K562 (cell line): ENCODE measurements around the gene PABPC1L. TPM values are rescaled to one million over a fixed set of nuclear protein-coding genes. Genes with fewer than 3 reads are reported as not detected.
A peak's percentile ranks its signal among the peaks of the same experiment; 100 is the strongest.

ENCODE experiments used
- ATAC-seq: fragments of 200-7000 bp; cut with Tn5 transposase; 3 replicates; pipeline ENCODE4 v1.9.1; 2020; ENCODE audit warnings: moderate library complexity
- BruUV-seq: library from RNA; stranded (reverse); fragments of 400-500 nt; replicated peaks from 2 replicates; lab custom pipeline; 2021; lab: Mats Ljungman, UMichigan
- CTCF ChIA-PET: fragments of 300-600 bp; formaldehyde crosslinking; extraction: SDS; loops from one replicate; lab custom pipeline; 2021; ENCODE audit warnings: low intra/inter-chr PET ratio; lab: Yijun Ruan, JAX
- POLR2A ChIA-PET: fragments of 300-600, 350-650 bp; sonication (Branson Sonifier 250); formaldehyde crosslinking; extraction: SDS; loops from one replicate; lab custom pipeline; 2021; ENCODE audit warnings: antibody characterized with exemption, inconsistent platforms; lab: Yijun Ruan, JAX
- DNase-seq, 4 experiments: peaks; one replicate each; pipeline versions ENCODE4 v3.0.0 to v3.0.0-alpha.2; 2011 to 2018; ENCODE audit warnings: low spot score in 3 of 4, mixed read lengths in 3 of 4; ENCODE audit errors: extremely low read depth in 1 of 4
- FAIRE-seq: peaks from 2 replicates; lab custom pipeline; 2011; peaks lifted over from hg19 to GRCh38; lab: Jason Lieb, UNC
- H2AFZ ChIP-seq: 2 replicates; pipeline ENCODE4 v1.6.0; 2011; ENCODE audit warnings: low read depth, low read length, control low read depth, inconsistent platforms
- H3K27ac ChIP-seq: fragments of 200-600 bp; 3 replicates; pipeline ENCODE4 v1.8.0; 2011; ENCODE audit warnings: low read depth, mild to moderate bottlenecking, control low read depth, inconsistent platforms, low read length, moderate library complexity, mixed read lengths; ENCODE audit errors: extremely low read depth
- H3K27me3 ChIP-seq, 2 experiments: fragments of 300-600 bp in 1 of 2; 2 replicates in 1 of 2; 3 replicates in 1 of 2; pipeline versions ENCODE4 v1.6.0 to v1.8.0; 2011; ENCODE audit warnings: inconsistent platforms in 2 of 2, low read length in 2 of 2, mild to moderate bottlenecking in 1 of 2, mixed read lengths in 1 of 2, moderate library complexity in 1 of 2; ENCODE audit not compliant: control insufficient read depth in 2 of 2, insufficient read depth in 2 of 2
- H3K36me3 ChIP-seq: fragments of 300-600 bp; 3 replicates; pipeline ENCODE4 v1.8.0; 2011; ENCODE audit warnings: mild to moderate bottlenecking, low read length, inconsistent platforms; ENCODE audit not compliant: control insufficient read depth, insufficient read depth
- H3K4me1 ChIP-seq, 2 experiments: fragments of 200-600 bp in 1 of 2; replicated peaks in 1 of 2; 2 replicates in 1 of 2; 3 replicates in 1 of 2; pipeline versions ENCODE4 v1.5.1 to v1.8.0; 2011; ENCODE audit warnings: inconsistent platforms in 2 of 2, low read length in 2 of 2, mild to moderate bottlenecking in 1 of 2, mixed read lengths in 1 of 2, moderate library complexity in 1 of 2; ENCODE audit not compliant: control insufficient read depth in 2 of 2, insufficient read depth in 2 of 2
- H3K4me2 ChIP-seq: 2 replicates; pipeline ENCODE4 v1.6.1; 2011; ENCODE audit warnings: low read length, control low read depth, inconsistent platforms, mixed read lengths; ENCODE audit not compliant: insufficient read depth
- H3K4me3 ChIP-seq: fragments of 200-600 bp; sonication (generic), shearing (Covaris generic); 2 replicates; pipeline ENCODE4 v1.5.1; 2016; ENCODE audit warnings: control low read depth, inconsistent platforms
- H3K79me2 ChIP-seq: fragments of 200-600 bp; 3 replicates; pipeline ENCODE4 v1.8.0; 2011; ENCODE audit warnings: low read length, inconsistent platforms; ENCODE audit not compliant: control insufficient read depth, insufficient read depth
- H3K9ac ChIP-seq, 2 experiments: 2 replicates each; pipeline versions ENCODE4 v1.6.0 to v1.6.1; 2011; ENCODE audit warnings: low read depth in 2 of 2, low read length in 2 of 2, control low read depth in 1 of 2, inconsistent platforms in 1 of 2, mild to moderate bottlenecking in 1 of 2, mixed read lengths in 1 of 2; ENCODE audit not compliant: insufficient read depth in 1 of 2
- H3K9me1 ChIP-seq: one replicate; pipeline ENCODE4 v1.6.0; 2011; ENCODE audit warnings: inconsistent platforms, mild to moderate bottlenecking, low read length, moderate library complexity; ENCODE audit not compliant: control insufficient read depth, insufficient read depth
- H3K9me3 ChIP-seq: replicated peaks from 2 replicates; pipeline ENCODE4 v1.5.1; 2011; ENCODE audit warnings: low read depth, low read length, inconsistent platforms; ENCODE audit not compliant: control insufficient read depth, insufficient read depth
- H4K20me1 ChIP-seq: replicated peaks from 2 replicates; pipeline ENCODE4 v1.6.1; 2011; ENCODE audit warnings: low read length, inconsistent platforms, mixed read lengths; ENCODE audit not compliant: control insufficient read depth, insufficient read depth
- BHLHE40 ChIP-seq: IDR thresholded peaks from 2 replicates; pipeline ENCODE4 v1.6.1; 2011; ENCODE audit warnings: low read length, improper control_type of control experiment
- CBX1 ChIP-seq: sonication (generic); IDR thresholded peaks from 2 replicates; pipeline ENCODE4 v1.6.1; 2016; ENCODE audit warnings: antibody characterized with exemption, low read depth, mild to moderate bottlenecking
- CTCF ChIP-seq, 3 experiments: IDR thresholded peaks in 2 of 3; conservative IDR thresholded peaks in 1 of 3; 2 replicates each; pipeline ENCODE4 v1.5.1; 2011 to 2012; ENCODE audit warnings: low read length in 3 of 3, mild to moderate bottlenecking in 3 of 3, control low read depth in 2 of 3, improper control_type of control experiment in 1 of 3, inconsistent platforms in 1 of 3, low read depth in 1 of 3, mixed read lengths in 1 of 3, moderate library complexity in 1 of 3; ENCODE audit not compliant: insufficient read depth in 2 of 3
- HDAC1 ChIP-seq, 2 experiments: fragments of 450-650 bp; IDR thresholded peaks; 2 replicates each; pipeline ENCODE4 v1.6.1; 2016 to 2017; ENCODE audit warnings: inconsistent platforms in 1 of 2, mild to moderate bottlenecking in 1 of 2, moderate library complexity in 1 of 2
- HLTF ChIP-seq: fragments of 450-650 bp; IDR thresholded peaks from 2 replicates; pipeline ENCODE4 v1.6.1; 2016
- MAFK ChIP-seq: IDR thresholded peaks from 2 replicates; pipeline ENCODE4 v1.6.1; 2011; ENCODE audit warnings: low read length, improper control_type of control experiment
- MTA3 ChIP-seq: fragments of 450-650 bp; formaldehyde crosslinking; IDR thresholded peaks from 2 replicates; pipeline ENCODE4 v1.6.1; 2017; ENCODE audit warnings: mild to moderate bottlenecking, borderline replicate concordance
- NCOA1 ChIP-seq: fragments of 450-650 bp; IDR thresholded peaks from 2 replicates; pipeline ENCODE4 v1.6.1; 2016; ENCODE audit warnings: low read depth
- NFE2 ChIP-seq: IDR thresholded peaks from 2 replicates; pipeline ENCODE4 v1.6.1; 2014; ENCODE audit warnings: antibody characterized with exemption, low read depth
- PCBP1 ChIP-seq: fragments of 200-400 bp; formaldehyde crosslinking; IDR thresholded peaks from 2 replicates; pipeline ENCODE4 v1.6.1; 2018; ENCODE audit warnings: mild to moderate bottlenecking, low read depth, low read length; ENCODE audit not compliant: poor library complexity, severe bottlenecking
- POLR3G ChIP-seq: IDR thresholded peaks from 2 replicates; pipeline ENCODE4 v1.6.1; 2011; ENCODE audit not compliant: insufficient read length, insufficient replicate concordance; ENCODE audit errors: extremely low read depth
- RBM25 ChIP-seq: fragments of 200-400 bp; formaldehyde crosslinking; IDR thresholded peaks from 2 replicates; pipeline ENCODE4 v1.6.1; 2018; ENCODE audit warnings: low read length, low read depth, moderate library complexity; ENCODE audit not compliant: severe bottlenecking
- RFX5 ChIP-seq: IDR thresholded peaks from 2 replicates; pipeline ENCODE4 v1.6.1; 2011; ENCODE audit warnings: low read depth, mild to moderate bottlenecking, improper control_type of control experiment, low read length
- RNF2 ChIP-seq: sonication (generic); IDR thresholded peaks from 2 replicates; pipeline ENCODE4 v1.6.1; 2016
- ZKSCAN3 ChIP-seq: fragments of 250-450 bp; sonication (Bioruptor Pico); IDR thresholded peaks from 2 replicates; pipeline ENCODE4 v1.4.0; 2020
- ZNF395 ChIP-seq: fragments of 200-800 bp; sonication (Bioruptor generic); IDR thresholded peaks from 2 replicates; pipeline ENCODE4 v1.6.1; 2017; ENCODE audit warnings: missing genetic modification characterization, missing compliant biosample characterization
- ZNF512 ChIP-seq: IDR thresholded peaks from 2 replicates; pipeline ENCODE4 v1.6.1; 2016; ENCODE audit warnings: missing genetic modification characterization, missing compliant biosample characterization
- ZNF707 ChIP-seq: fragments of 250-450 bp; sonication (Bioruptor Pico); conservative IDR thresholded peaks from 2 replicates; pipeline ENCODE4 v1.8.0; 2022; ENCODE audit warnings: inconsistent platforms, mild to moderate bottlenecking, moderate library complexity
- ZNF79 ChIP-seq: fragments of 250-450 bp; sonication (Bioruptor Pico); IDR thresholded peaks from 2 replicates; pipeline ENCODE4 v1.4.0; 2020; ENCODE audit warnings: low read depth, mild to moderate bottlenecking, moderate library complexity
- WGBS: fragments of 100-300 bp; shearing (Covaris generic); methylation state at CpG from one replicate; pipeline ENCODE4 v1.1.6; 2016; ENCODE audit warnings: low coverage, mixed read lengths; ENCODE audit not compliant: insufficient coverage; ENCODE audit errors: missing lambda C conversion rate; 5-methylcytosine and 5-hydroxymethylcytosine counted together
- in situ Hi-C: fragments of 300-500 bp; cut with MboI; formaldehyde crosslinking; loops from 4 replicates; pipeline ENCODE4 v1.15.0; 2018; ENCODE audit warnings: inconsistent platforms, mixed read lengths
- intact Hi-C: fragments of 100-400 bp; cut with micrococcal nuclease; formaldehyde crosslinking; loops from 2 replicates; pipeline ENCODE4 v1.14.2; 2022
- polyA plus RNA-seq, 8 experiments: library from polyadenylated mRNA; depleted of rRNA in 4 of 8; stranded (reverse) in 5 of 8; unstranded in 3 of 8; fragments of >200 nt; fragmentation: Nextera tagmentation in 2 of 8; fragmentation: Illumina TruSeq in 1 of 8; extraction: Ambion mirVana in 2 of 8; extraction: Trizol in 1 of 8; gene quantifications; 2 replicates each; pipeline versions ENCODE4 v1.2.1 to v1.2.3, GENCODE V29; 2011 to 2014; ENCODE audit warnings: inconsistent platforms in 1 of 8, missing spikeins in 1 of 8
- total RNA-seq, 7 experiments: library from RNA; depleted of rRNA in 6 of 7; stranded (reverse); fragments of >200 nt in 6 of 7; fragmentation: Illumina TruSeq in 2 of 7; extraction: Trizol in 2 of 7; gene quantifications; 2 replicates each; pipeline versions ENCODE4 v1.2.1 to v1.2.3, GENCODE V29; 2011 to 2021; ENCODE audit warnings: low replicate concordance in 1 of 7
- TF ChIP-seq, protein P1 (sequence below): fragments of 450-650 bp; IDR thresholded peaks from 2 replicates; pipeline ENCODE4 v1.6.1; 2016; ENCODE audit warnings: low read depth, mild to moderate bottlenecking, moderate library complexity

PABPC1L gene
- total and polyA plus RNA-seq, 9 of the 15 experiments (the other 6 are each of a cell fraction or from before 2014, with no cell fraction given), result 6.0 to 90.3 (median 15.8) TPM

GRCh38 chr20:44962483-44962882, 52.6 kb downstream of the PABPC1L start:
- DNase-seq, result no peak
- Histone ChIP-seq H3K9me3 (no peaks in the 10 kb centered on the region), H4K20me1 (peaks cover 7% of the 10 kb centered on the region; the same call in 1 of the 2 replicates), H2AFZ (0 out of 2 replicates have a peak overlapping the region, but pooled peaks have one; percentile 22), H3K4me1 (peaks cover 34 to 52% of the 10 kb centered on the region in 2 experiments), H3K27me3 (no peaks in the 10 kb centered on the region), H3K9ac (no peak overlapping the region), H3K4me2 (no peak overlapping the region), H3K36me3 (peaks cover 12% of the 10 kb centered on the region), H3K79me2 (peaks cover 47% of the 10 kb centered on the region), H3K27ac (peak overlapping the region; percentile 68; the same call in 1 of the 3 replicates), H3K9me1 (no peaks in the 10 kb centered on the region), H3K4me3 (no peak overlapping the region)
- no TSS peak for BruUV-seq
- no peak for ATAC-seq
- in situ Hi-C loops, result no loop called here
- WGBS, result 96% methylated on average over 2 of the region's 3 CpGs
- no peak for FAIRE-seq
- intact Hi-C loops, result no loop called here
- ChIA-PET POLR2A (interaction anchor here (0.9 to 1.3 kb wide), 3 partner anchors 9 to 45 kb away, joined by 3 read pairs; no protein-coding TSS in a partner anchor), CTCF (no interaction called here)
- TF ChIP-seq MTA3, result no peak
- TF ChIP-seq CTCF (IDR thresholded peaks at IDR 0.05 in 2 of 3, conservative IDR thresholded peaks at IDR 0.05 in 1 of 3; ENCODE audit: insufficient read depth in 2 of 3, low read depth in 1 of 3, low read length in 3 of 3), result no peak
- no peak for TF ChIP-seq ZKSCAN3
- TF ChIP-seq, protein P1, sequence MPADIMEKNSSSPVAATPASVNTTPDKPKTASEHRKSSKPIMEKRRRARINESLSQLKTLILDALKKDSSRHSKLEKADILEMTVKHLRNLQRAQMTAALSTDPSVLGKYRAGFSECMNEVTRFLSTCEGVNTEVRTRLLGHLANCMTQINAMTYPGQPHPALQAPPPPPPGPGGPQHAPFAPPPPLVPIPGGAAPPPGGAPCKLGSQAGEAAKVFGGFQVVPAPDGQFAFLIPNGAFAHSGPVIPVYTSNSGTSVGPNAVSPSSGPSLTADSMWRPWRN, result no peak
- TF ChIP-seq CBX1, result peak; percentile 68; the same call in 1 of the 2 replicates
- no peak for TF ChIP-seq RFX5
- no peak for TF ChIP-seq RNF2
- peak; percentile 96 for TF ChIP-seq HLTF
- TF ChIP-seq HDAC1 (IDR thresholded peaks at IDR 0.05), result peak in 1 of 2 experiments; percentile 12; a peak in 1 of 4 replicates
- TF ChIP-seq ZNF512 (tag), result no peak
- no peak for TF ChIP-seq NCOA1
- TF ChIP-seq ZNF707 (CRISPR knock-in tag), result no peak
- TF ChIP-seq PCBP1, result no peak
- TF ChIP-seq NFE2, result peak; percentile 69
- TF ChIP-seq ZNF395 (CRISPR knock-in tag), result no peak
- no peak for TF ChIP-seq ZNF79 (CRISPR knock-in tag)
- TF ChIP-seq POLR3G, result no peak
- TF ChIP-seq RBM25, result peak; percentile 96
- TF ChIP-seq MAFK, result peak; percentile 71; the same call in 1 of the 2 replicates
- TF ChIP-seq BHLHE40, result no peak
